ENCODE data around the gene COLGALT1. TPM values are rescaled to one million over a fixed set of nuclear protein-coding genes. Genes with fewer than 3 reads are reported as not detected.

Gene COLGALT1
- total and polyA plus RNA-seq, 2 experiments from 2014 or later: 98.9 to 134 TPM

DNA sequence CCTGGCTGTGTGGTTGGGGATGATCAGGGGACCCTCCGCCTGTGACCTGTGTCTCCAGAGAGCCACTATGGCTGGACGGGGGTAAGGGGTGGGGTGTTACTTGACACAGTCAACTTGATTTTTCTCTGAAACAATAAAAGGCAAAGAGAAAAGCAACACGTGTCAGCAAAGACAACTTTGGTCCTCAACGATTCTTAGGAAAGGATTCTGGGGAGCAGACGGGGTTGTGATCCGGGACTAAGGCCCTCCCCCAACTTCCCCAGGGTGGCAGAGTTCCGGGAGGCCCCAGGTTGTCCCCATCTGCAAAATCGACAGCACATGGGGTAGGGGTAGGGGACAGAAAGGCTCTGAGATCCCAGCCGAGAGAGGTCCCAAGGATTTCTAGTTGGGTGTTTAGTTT lies 46.2 kb downstream of the COLGALT1 start:
- Histone ChIP-seq H4K20me1 (ENCODE audit: insufficient read depth) (no peaks in the 10 kb centered on the region), H3K4me3 (no peak overlapping the region), H3K4me1 (ENCODE audit: insufficient read depth) (no peaks in the 10 kb centered on the region), H3K27me3 (replicated peaks; ENCODE audit: insufficient read depth) (no peaks in the 10 kb centered on the region; the same call in 1 of the 2 replicates), H3K9me3 (ENCODE audit: low read depth) (no peaks in the 10 kb centered on the region), H3K27ac (no peak overlapping the region), H2AFZ (no peak overlapping the region), H3K9ac (no peak overlapping the region), H3K9me2 (ENCODE audit: insufficient read depth) (no peaks in the 10 kb centered on the region), H3F3A (ENCODE audit: insufficient read depth) (no peaks in the 10 kb centered on the region), H3K79me2 (ENCODE audit: insufficient read depth) (no peaks in the 10 kb centered on the region), H3K4me2 (ENCODE audit: unreplicated experiment) (no peak overlapping the region), H3K36me3 (ENCODE audit: low read depth) (no peaks in the 10 kb centered on the region)
- DNase-seq: no peak
- in situ Hi-C loops (cut with MboI): no loop called here
- 17 to 19% methylated on average over 8 to 9 of the region's 9 CpGs for WGBS, 2 experiments (ENCODE audit: low coverage in 1 of 2, low lambda C conversion rate in 2 of 2, missing lambda C conversion rate in 2 of 2)
- TF ChIP-seq EZH2 (IDR thresholded peaks at IDR 0.05; ENCODE audit: insufficient read depth, poor library complexity, severe bottlenecking) (no peak), EZH2phosphoT487 (IDR thresholded peaks at IDR 0.05; ENCODE audit: insufficient read depth, low read depth) (no peak)

DNA sequence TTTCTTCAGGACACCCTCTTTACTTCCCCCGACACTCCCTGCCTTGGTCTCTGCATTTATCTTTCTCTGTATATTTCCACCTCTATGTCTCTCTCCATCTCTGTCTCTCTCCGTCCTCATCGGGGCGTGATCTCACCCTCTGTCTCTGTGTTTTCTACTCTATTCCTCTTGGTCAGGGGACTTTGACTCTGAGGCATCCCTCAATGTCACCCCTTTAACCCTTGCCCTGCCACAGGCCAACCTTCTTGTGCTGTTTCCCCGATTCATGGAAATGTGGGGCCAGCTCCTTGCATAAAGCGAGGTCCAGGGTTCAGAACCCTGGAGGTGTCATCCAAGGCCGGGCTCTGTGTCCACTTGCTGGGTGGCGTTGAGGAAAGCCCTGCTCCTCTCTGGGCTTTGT lies 46.8 kb downstream of the COLGALT1 start:
- H3K36me3 ChIP-seq (ENCODE audit: low read depth): no peaks in the 10 kb centered on the region
- no peaks in the 10 kb centered on the region for H3K4me1 ChIP-seq (ENCODE audit: insufficient read depth)
- WGBS, 2 experiments (ENCODE audit: low coverage in 1 of 2, low lambda C conversion rate in 2 of 2, missing lambda C conversion rate in 2 of 2): 81 to 85% methylated on average over 8 of the region's 8 CpGs
- no peaks in the 10 kb centered on the region for H3K9me2 ChIP-seq (ENCODE audit: insufficient read depth)
- H4K20me1 ChIP-seq (ENCODE audit: insufficient read depth): no peaks in the 10 kb centered on the region
- H3F3A ChIP-seq (ENCODE audit: insufficient read depth): no peaks in the 10 kb centered on the region
- no peak for DNase-seq
- no peaks in the 10 kb centered on the region for H3K79me2 ChIP-seq (ENCODE audit: insufficient read depth)
- no peaks in the 10 kb centered on the region for H3K9me3 ChIP-seq (ENCODE audit: low read depth)
- no peaks in the 10 kb centered on the region; the same call in 1 of the 2 replicates for H3K27me3 ChIP-seq (replicated peaks; ENCODE audit: insufficient read depth)
- no peak overlapping the region for H2AFZ ChIP-seq
- H3K4me2 ChIP-seq (ENCODE audit: unreplicated experiment): no peak overlapping the region
- no peak overlapping the region for H3K27ac ChIP-seq
- no peak overlapping the region for H3K4me3 ChIP-seq
- in situ Hi-C loops (cut with MboI): no loop called here
- H3K9ac ChIP-seq: no peak overlapping the region
- TF ChIP-seq EZH2phosphoT487 (IDR thresholded peaks at IDR 0.05; ENCODE audit: insufficient read depth, low read depth): no peak
- TF ChIP-seq EZH2 (IDR thresholded peaks at IDR 0.05; ENCODE audit: insufficient read depth, poor library complexity, severe bottlenecking): no peak

DNA sequence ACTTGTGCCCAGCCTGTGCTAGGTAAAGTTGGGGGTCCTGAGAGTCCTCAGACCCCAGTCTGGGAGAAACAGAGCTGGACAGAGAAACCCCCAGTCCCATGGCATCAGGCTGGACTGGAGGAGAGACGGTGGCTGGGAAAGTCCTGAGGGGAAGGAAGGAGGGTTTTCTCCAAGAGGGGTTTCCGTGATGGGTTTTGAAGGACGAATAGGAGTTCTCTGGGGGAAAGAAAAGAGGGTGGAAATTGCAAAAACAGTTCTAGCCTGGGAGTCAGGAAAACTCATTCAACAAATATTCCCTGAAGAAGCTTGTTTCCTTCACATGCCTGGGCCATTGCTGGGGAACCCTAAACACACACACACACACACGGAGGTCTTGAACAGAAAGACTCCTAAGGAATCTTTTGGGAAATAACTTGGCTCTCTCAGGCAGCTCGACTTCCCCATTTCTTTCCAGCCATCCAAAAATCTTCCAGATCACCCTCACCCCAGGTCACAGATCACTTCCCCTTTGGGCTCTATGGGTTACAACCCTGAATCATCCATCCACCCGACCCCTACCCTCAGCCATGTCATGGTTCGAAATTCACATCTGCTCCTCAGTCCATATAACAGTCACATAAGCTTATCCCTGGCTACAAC lies 47.5 kb downstream of the COLGALT1 start:
- H4K20me1 ChIP-seq (ENCODE audit: insufficient read depth): no peaks in the 10 kb centered on the region
- H3K4me2 ChIP-seq (ENCODE audit: unreplicated experiment): no peak overlapping the region
- no peak for TF ChIP-seq EZH2phosphoT487 (IDR thresholded peaks at IDR 0.05; ENCODE audit: insufficient read depth, low read depth)
- TF ChIP-seq EZH2 (IDR thresholded peaks at IDR 0.05; ENCODE audit: insufficient read depth, poor library complexity, severe bottlenecking): no peak
- H3K9me3 ChIP-seq (ENCODE audit: low read depth): no peaks in the 10 kb centered on the region
- no peak overlapping the region for H3K9ac ChIP-seq
- no peaks in the 10 kb centered on the region; the same call in 1 of the 2 replicates for H3K27me3 ChIP-seq (replicated peaks; ENCODE audit: insufficient read depth)
- no peaks in the 10 kb centered on the region for H3F3A ChIP-seq (ENCODE audit: insufficient read depth)
- H3K27ac ChIP-seq: no peak overlapping the region
- 81% methylated on average over 7 of the region's 7 CpGs for WGBS, 2 experiments (ENCODE audit: low coverage in 1 of 2, low lambda C conversion rate in 2 of 2, missing lambda C conversion rate in 2 of 2)
- no peaks in the 10 kb centered on the region for H3K4me1 ChIP-seq (ENCODE audit: insufficient read depth)
- H3K79me2 ChIP-seq (ENCODE audit: insufficient read depth): no peaks in the 10 kb centered on the region
- no peaks in the 10 kb centered on the region for H3K36me3 ChIP-seq (ENCODE audit: low read depth)
- no peak overlapping the region for H3K4me3 ChIP-seq
- no peaks in the 10 kb centered on the region for H3K9me2 ChIP-seq (ENCODE audit: insufficient read depth)
- in situ Hi-C loops (cut with MboI): no loop called here
- no peak for DNase-seq
- no peak overlapping the region for H2AFZ ChIP-seq

DNA sequence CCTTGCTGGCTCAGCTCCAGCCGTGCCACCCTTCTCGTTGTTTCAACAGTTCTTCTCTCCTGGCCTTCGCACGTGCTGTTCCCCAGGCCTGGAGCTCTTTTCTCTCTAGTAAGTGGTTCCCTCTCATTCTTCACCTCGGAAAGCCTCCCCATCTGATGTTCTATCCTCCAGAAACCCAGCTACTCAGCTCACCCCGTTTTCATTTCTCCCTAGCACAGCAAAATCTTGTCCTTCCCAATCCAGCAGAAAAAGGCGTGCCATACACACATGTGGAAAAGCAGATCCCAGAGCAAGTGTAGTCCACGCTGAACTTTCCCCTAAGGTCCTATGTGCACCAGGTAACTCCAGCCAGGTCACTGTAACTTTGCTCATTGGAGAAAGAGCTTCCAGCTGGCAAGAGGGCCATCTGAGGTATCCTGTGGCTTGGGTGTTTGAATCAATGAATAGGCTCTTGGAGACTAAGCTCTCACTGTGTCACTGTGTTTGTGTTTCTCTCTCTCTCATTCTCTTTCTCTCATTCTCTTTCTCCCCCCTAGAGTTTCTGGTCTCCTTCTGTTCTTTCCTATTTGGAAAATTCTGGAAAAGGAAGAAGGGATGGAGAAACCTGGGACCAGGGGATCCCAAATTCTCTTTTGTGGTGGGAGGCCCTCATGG lies 49.0 kb downstream of the COLGALT1 start:
- peak; percentile 11 for DNase-seq
- H4K20me1 ChIP-seq (ENCODE audit: insufficient read depth): no peaks in the 10 kb centered on the region
- TF ChIP-seq EZH2 (IDR thresholded peaks at IDR 0.05; ENCODE audit: insufficient read depth, poor library complexity, severe bottlenecking) (no peak), EZH2phosphoT487 (IDR thresholded peaks at IDR 0.05; ENCODE audit: insufficient read depth, low read depth) (no peak)
- no peak overlapping the region for H3K27ac ChIP-seq
- no peaks in the 10 kb centered on the region for H3K4me1 ChIP-seq (ENCODE audit: insufficient read depth)
- no peaks in the 10 kb centered on the region for H3K36me3 ChIP-seq (ENCODE audit: low read depth)
- in situ Hi-C loops (cut with MboI): no loop called here
- no peaks in the 10 kb centered on the region for H3K79me2 ChIP-seq (ENCODE audit: insufficient read depth)
- no peaks in the 10 kb centered on the region for H3K9me3 ChIP-seq (ENCODE audit: low read depth)
- WGBS, 2 experiments (ENCODE audit: low coverage in 1 of 2, low lambda C conversion rate in 2 of 2, missing lambda C conversion rate in 2 of 2): 39 to 44% methylated on average over 8 of the region's 8 CpGs
- H3K9me2 ChIP-seq (ENCODE audit: insufficient read depth): no peaks in the 10 kb centered on the region
- no peak overlapping the region for H3K4me2 ChIP-seq (ENCODE audit: unreplicated experiment)
- H3K27me3 ChIP-seq (replicated peaks; ENCODE audit: insufficient read depth): no peaks in the 10 kb centered on the region; the same call in 1 of the 2 replicates
- no peak overlapping the region for H3K4me3 ChIP-seq
- H3F3A ChIP-seq (ENCODE audit: insufficient read depth): no peaks in the 10 kb centered on the region
- no peak overlapping the region for H3K9ac ChIP-seq
- no peak overlapping the region for H2AFZ ChIP-seq

All from GM23248 (cell line).